Thoracic aorta (tissue), 2 donors: ENCODE measurements around the gene TMEM184B. TPM values are rescaled to one million over a fixed set of nuclear protein-coding genes. Genes with fewer than 3 reads are reported as not detected.

Experiments used
- ATAC-seq: fragments of 150-250 bp; one replicate; pipeline ENCODE4 v1.8.0; 2017; ENCODE audit warnings: low read depth; ENCODE audit not compliant: insufficient number of reproducible peaks, low FRiP score
- DNase-seq: peaks from one replicate; pipeline ENCODE4 v3.0.0-alpha.2; 2020; ENCODE audit warnings: low spot score
- H3K27ac ChIP-seq, 2 donors: fragments of 200-600 bp; sonication (generic); 1 replicate in 1 of 2; 2 replicates in 1 of 2; pipeline ENCODE4 v1.5.1; 2016; ENCODE audit warnings: mild to moderate bottlenecking in 2 of 2, moderate library complexity in 2 of 2
- H3K27me3 ChIP-seq: fragments of 200-600 bp; sonication (generic); replicated peaks from 2 replicates; pipeline ENCODE4 v1.6.0; 2016; ENCODE audit warnings: mild to moderate bottlenecking; ENCODE audit not compliant: insufficient read depth
- H3K36me3 ChIP-seq: fragments of 200-600 bp; sonication (generic); one replicate; pipeline ENCODE4 v1.5.1; 2016
- H3K4me1 ChIP-seq, 2 donors: fragments of 200-600 bp; sonication (generic); 1 replicate in 1 of 2; 2 replicates in 1 of 2; pipeline versions ENCODE4 v1.5.1 to v1.6.0; 2016; ENCODE audit warnings: low read depth in 2 of 2, mild to moderate bottlenecking in 1 of 2; ENCODE audit not compliant: control insufficient read depth in 1 of 2
- H3K4me3 ChIP-seq: fragments of 200-600 bp; sonication (generic); 2 replicates; pipeline ENCODE4 v1.5.1; 2016; ENCODE audit warnings: mild to moderate bottlenecking
- H3K9me3 ChIP-seq: fragments of 200-600 bp; sonication (generic); 2 replicates; pipeline ENCODE4 v1.5.1; 2016
- CTCF ChIP-seq: fragments of 200-600 bp; sonication (generic); IDR thresholded peaks from one replicate; pipeline ENCODE4 v1.5.1; 2019; ENCODE audit warnings: antibody characterized with exemption
- total RNA-seq, 2 donors: library from RNA; depleted of rRNA; stranded (reverse); fragments of >200 nt; gene quantifications; one replicate each; pipeline versions ENCODE4 v1.1.0 to v1.2.3, GENCODE V29; 2016

The TMEM184B gene
- total RNA-seq, 2 donors from 2014 or later, result 134 to 254 TPM

GRCh38 chr22:38310518-38311322 is 37.9 kb upstream of the TMEM184B start:
- Histone ChIP-seq H3K27ac (peak overlapping the region; percentile 88 to 98), H3K4me1 (peaks cover 50 to 90% of the 10 kb centered on the region in 2 donors), H3K4me3 (peak overlapping the region; percentile 4), H3K36me3 (peaks cover 2% of the 10 kb centered on the region), H3K9me3 (no peaks in the 10 kb centered on the region), H3K27me3 (no peaks in the 10 kb centered on the region)
- no peak for ATAC-seq
- DNase-seq, result no peak
- TF ChIP-seq CTCF, result no peak

- peak; percentile 34 for ATAC-seq
- Histone ChIP-seq H3K36me3 (peaks cover 2% of the 10 kb centered on the region), H3K4me1 (peaks cover 54 to 90% of the 10 kb centered on the region in 2 donors), H3K27me3 (no peaks in the 10 kb centered on the region), H3K4me3 (peak overlapping the region; percentile 4), H3K9me3 (no peaks in the 10 kb centered on the region), H3K27ac (peak overlapping the region; percentile 88 to 98)
- TF ChIP-seq CTCF, result no peak
- no peak for DNase-seq
Observed at GRCh38 chr22:38309614-38310517, 37.1 kb upstream of the TMEM184B start.

GRCh38 chr22:38308791-38309498 is 36.1 kb upstream of the TMEM184B start:
- H3K4me3 ChIP-seq, result no peak overlapping the region
- no peaks in the 10 kb centered on the region for H3K27me3 ChIP-seq
- no peak for DNase-seq
- ATAC-seq, result no peak
- H3K4me1 ChIP-seq, result peaks cover 54 to 90% of the 10 kb centered on the region in 2 donors
- peak overlapping the region; percentile 88 to 98 for H3K27ac ChIP-seq
- H3K9me3 ChIP-seq, result no peaks in the 10 kb centered on the region
- peaks cover 2% of the 10 kb centered on the region for H3K36me3 ChIP-seq
- TF ChIP-seq CTCF, result no peak

GRCh38 chr22:38305471-38306448 is 33.0 kb upstream of the TMEM184B start:
- Histone ChIP-seq H3K36me3 (peaks cover 23% of the 10 kb centered on the region), H3K4me3 (no peak overlapping the region), H3K27me3 (no peaks in the 10 kb centered on the region), H3K4me1 (peaks cover 39 to 74% of the 10 kb centered on the region in 2 donors), H3K9me3 (no peaks in the 10 kb centered on the region), H3K27ac (peak overlapping the region; percentile 66 to 67)
- DNase-seq (no peak), ATAC-seq (peak; percentile 38)
- TF ChIP-seq CTCF, result no peak
